ENCODE measurements around the gene SH3GLB2.
A peak's percentile ranks its signal among the peaks of the same experiment; 100 is the strongest.

Gene SH3GLB2

GRCh38 chr9:128995791-128996190 lies 32.3 kb downstream of the SH3GLB2 start:
- H4K20me1 ChIP-seq (ENCODE audit: insufficient read depth, low read length), result no peaks in the 10 kb centered on the region
- no peaks in the 10 kb centered on the region for H3F3A ChIP-seq (ENCODE audit: insufficient read depth, low read length)

DNA sequence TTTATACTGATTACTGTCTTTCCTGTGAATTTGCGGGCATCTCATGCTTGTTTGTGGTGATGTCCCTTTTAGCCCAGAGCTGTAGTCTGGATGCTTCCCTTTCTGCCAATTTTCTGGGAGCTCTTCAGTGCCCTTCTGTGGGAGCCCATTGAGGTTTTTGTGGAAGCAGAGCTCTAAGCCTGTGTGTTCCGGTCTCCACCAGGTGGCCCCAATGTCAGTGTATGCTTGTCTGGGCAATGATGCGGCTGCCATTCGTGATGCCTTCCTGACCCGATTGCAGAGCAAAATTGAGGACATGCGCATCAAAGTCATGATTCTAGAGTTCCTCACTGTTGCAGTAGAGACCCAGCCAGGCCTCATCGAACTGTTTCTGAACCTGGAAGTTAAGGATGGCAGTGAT lies 35.1 kb downstream of the SH3GLB2 start:
- H3K9me3 ChIP-seq (replicated peaks; ENCODE audit: insufficient read depth, low read length), result no peaks in the 10 kb centered on the region
- no peak for DNase-seq
- H3K4me2 ChIP-seq (ENCODE audit: low read depth, low read length), result no peak overlapping the region
- H3K9me2 ChIP-seq (replicated peaks; ENCODE audit: insufficient read depth, low read length), result no peaks in the 10 kb centered on the region
- H3K9ac ChIP-seq (ENCODE audit: low read length), result no peak overlapping the region
- H3K79me2 ChIP-seq (ENCODE audit: low read length), result no peaks in the 10 kb centered on the region
- no peaks in the 10 kb centered on the region for H4K20me1 ChIP-seq (ENCODE audit: insufficient read depth, low read length)
- H3K36me3 ChIP-seq (replicated peaks; ENCODE audit: insufficient read depth, low read length), result peaks cover 10% of the 10 kb centered on the region
- no peak overlapping the region for H2AFZ ChIP-seq (ENCODE audit: low read length)
- no peaks in the 10 kb centered on the region for H3K4me1 ChIP-seq (ENCODE audit: low read length)
- H3K4me3 ChIP-seq (ENCODE audit: low read length), result no peak overlapping the region
- H3K27ac ChIP-seq (ENCODE audit: low read length), result no peak overlapping the region
- H3F3A ChIP-seq (ENCODE audit: insufficient read depth, low read length), result no peaks in the 10 kb centered on the region
- H3K27me3 ChIP-seq (replicated peaks; ENCODE audit: insufficient read depth, low read length), result no peaks in the 10 kb centered on the region
- TF ChIP-seq EZH2 (optimal IDR thresholded peaks at IDR 0.05; ENCODE audit: low read depth, low read length), result no peak
- TF ChIP-seq, protein P1, sequence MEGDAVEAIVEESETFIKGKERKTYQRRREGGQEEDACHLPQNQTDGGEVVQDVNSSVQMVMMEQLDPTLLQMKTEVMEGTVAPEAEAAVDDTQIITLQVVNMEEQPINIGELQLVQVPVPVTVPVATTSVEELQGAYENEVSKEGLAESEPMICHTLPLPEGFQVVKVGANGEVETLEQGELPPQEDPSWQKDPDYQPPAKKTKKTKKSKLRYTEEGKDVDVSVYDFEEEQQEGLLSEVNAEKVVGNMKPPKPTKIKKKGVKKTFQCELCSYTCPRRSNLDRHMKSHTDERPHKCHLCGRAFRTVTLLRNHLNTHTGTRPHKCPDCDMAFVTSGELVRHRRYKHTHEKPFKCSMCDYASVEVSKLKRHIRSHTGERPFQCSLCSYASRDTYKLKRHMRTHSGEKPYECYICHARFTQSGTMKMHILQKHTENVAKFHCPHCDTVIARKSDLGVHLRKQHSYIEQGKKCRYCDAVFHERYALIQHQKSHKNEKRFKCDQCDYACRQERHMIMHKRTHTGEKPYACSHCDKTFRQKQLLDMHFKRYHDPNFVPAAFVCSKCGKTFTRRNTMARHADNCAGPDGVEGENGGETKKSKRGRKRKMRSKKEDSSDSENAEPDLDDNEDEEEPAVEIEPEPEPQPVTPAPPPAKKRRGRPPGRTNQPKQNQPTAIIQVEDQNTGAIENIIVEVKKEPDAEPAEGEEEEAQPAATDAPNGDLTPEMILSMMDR (IDR thresholded peaks at IDR 0.05; ENCODE audit: low read length), result peak; percentile 25
- no peak for TF ChIP-seq EZH2phosphoT487 (IDR thresholded peaks at IDR 0.05; ENCODE audit: low read length)

More at GRCh38 chr9:128995791-128996190, 32.3 kb downstream of the SH3GLB2 start:
- H3K9me2 ChIP-seq (replicated peaks; ENCODE audit: insufficient read depth, low read length), result no peaks in the 10 kb centered on the region
- H3K79me2 ChIP-seq (ENCODE audit: low read length), result no peaks in the 10 kb centered on the region
- no peak overlapping the region for H3K4me3 ChIP-seq (ENCODE audit: low read length)
- H2AFZ ChIP-seq (ENCODE audit: low read length), result no peak overlapping the region
- H3K36me3 ChIP-seq (replicated peaks; ENCODE audit: insufficient read depth, low read length), result peaks cover 18% of the 10 kb centered on the region
- H3K9ac ChIP-seq (ENCODE audit: low read length), result no peak overlapping the region
- no peaks in the 10 kb centered on the region for H3K27me3 ChIP-seq (replicated peaks; ENCODE audit: insufficient read depth, low read length)
- no peak for DNase-seq
- TF ChIP-seq, protein P1 (IDR thresholded peaks at IDR 0.05; ENCODE audit: low read length), result no peak
- TF ChIP-seq EZH2 (optimal IDR thresholded peaks at IDR 0.05; ENCODE audit: low read depth, low read length) (no peak), EZH2phosphoT487 (IDR thresholded peaks at IDR 0.05; ENCODE audit: low read length) (no peak)
- no peak overlapping the region for H3K4me2 ChIP-seq (ENCODE audit: low read depth, low read length)
- no peaks in the 10 kb centered on the region for H3K4me1 ChIP-seq (ENCODE audit: low read length)
- H3K27ac ChIP-seq (ENCODE audit: low read length), result no peak overlapping the region
- H3K9me3 ChIP-seq (replicated peaks; ENCODE audit: insufficient read depth, low read length), result no peaks in the 10 kb centered on the region

DNA sequence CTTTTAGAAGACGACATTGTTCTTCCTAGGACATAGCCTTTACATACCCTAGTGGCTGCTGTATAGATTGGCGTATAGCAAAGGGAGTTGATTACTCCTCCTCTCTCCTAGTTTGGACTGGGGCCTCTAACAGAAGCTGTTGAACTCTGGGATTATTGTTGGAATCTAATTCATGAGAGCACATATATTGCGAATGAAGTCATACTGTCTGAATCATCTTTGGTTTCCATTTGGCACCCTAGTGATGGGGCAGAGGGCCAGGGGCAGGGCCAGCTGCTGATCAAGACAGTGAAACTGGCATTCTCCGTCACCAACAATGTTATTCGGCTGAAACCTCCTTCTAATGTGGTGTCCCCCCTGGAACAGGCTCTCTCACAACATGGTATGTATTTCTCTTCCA lies 40.3 kb downstream of the SH3GLB2 start:
- H3K27ac ChIP-seq (ENCODE audit: low read length), result no peak overlapping the region

More for the DNA sequence above, 40.3 kb downstream of the SH3GLB2 start:
- peaks cover 11% of the 10 kb centered on the region; the same call in 1 of the 2 replicates for H3K36me3 ChIP-seq (replicated peaks; ENCODE audit: insufficient read depth, low read length)
- H4K20me1 ChIP-seq (ENCODE audit: insufficient read depth, low read length), result no peaks in the 10 kb centered on the region
- no peak for DNase-seq
- H2AFZ ChIP-seq (ENCODE audit: low read length), result no peak overlapping the region
- H3K9ac ChIP-seq (ENCODE audit: low read length), result no peak overlapping the region
- H3F3A ChIP-seq (ENCODE audit: insufficient read depth, low read length), result no peaks in the 10 kb centered on the region
- H3K79me2 ChIP-seq (ENCODE audit: low read length), result no peaks in the 10 kb centered on the region
- H3K27me3 ChIP-seq (replicated peaks; ENCODE audit: insufficient read depth, low read length), result no peaks in the 10 kb centered on the region
- no peak overlapping the region for H3K4me3 ChIP-seq (ENCODE audit: low read length)
- TF ChIP-seq EZH2 (optimal IDR thresholded peaks at IDR 0.05; ENCODE audit: low read depth, low read length), result no peak
- TF ChIP-seq, protein P1 (IDR thresholded peaks at IDR 0.05; ENCODE audit: low read length), result no peak
- H3K4me1 ChIP-seq (ENCODE audit: low read length), result no peaks in the 10 kb centered on the region
- H3K9me2 ChIP-seq (replicated peaks; ENCODE audit: insufficient read depth, low read length), result no peaks in the 10 kb centered on the region
- H3K9me3 ChIP-seq (replicated peaks; ENCODE audit: insufficient read depth, low read length), result no peaks in the 10 kb centered on the region
- H3K4me2 ChIP-seq (ENCODE audit: low read depth, low read length), result no peak overlapping the region

Measured in MM.1S (cell line).